Kidney (tissue), 14 donors: Measurements from ENCODE around the gene NT5E. TPM values are rescaled to one million over a fixed set of nuclear protein-coding genes. Genes with fewer than 3 reads are reported as not detected.

Experiments
- DNase-seq, 5 donors: peaks; one replicate each; pipeline ENCODE4 v3.0.0-alpha.2; 2013 to 2020
- FAIRE-seq: peaks from 2 replicates; lab custom pipeline; 2012; peaks lifted over from hg19 to GRCh38; lab: Jason Lieb, UNC
- H3K27ac ChIP-seq, 2 donors: one replicate each; pipeline ENCODE4 v1.7.0; 2013; ENCODE audit warnings: low read depth in 2 of 2, low read length in 2 of 2, inconsistent platforms in 1 of 2
- H3K27me3 ChIP-seq: one replicate; pipeline ENCODE4 v1.7.1; 2013; ENCODE audit warnings: low read length, inconsistent platforms; ENCODE audit not compliant: control insufficient read depth, insufficient read depth
- H3K36me3 ChIP-seq, 3 donors: one replicate each; pipeline versions ENCODE4 v1.7.0 to v1.7.1; 2013; ENCODE audit warnings: low read length in 3 of 3, control low read depth in 1 of 3, inconsistent platforms in 1 of 3; ENCODE audit not compliant: insufficient read depth in 3 of 3, control insufficient read depth in 2 of 3
- H3K4me1 ChIP-seq, 3 donors: one replicate each; pipeline versions ENCODE4 v1.7.0 to v1.7.1; 2013; ENCODE audit warnings: low read length in 3 of 3, inconsistent platforms in 1 of 3, low read depth in 1 of 3; ENCODE audit not compliant: control insufficient read depth in 2 of 3, insufficient read depth in 2 of 3
- H3K4me3 ChIP-seq, 3 donors: one replicate each; pipeline versions ENCODE4 v1.7.0 to v1.8.1; 2013; ENCODE audit warnings: low read length in 3 of 3, control low read depth in 1 of 3, inconsistent platforms in 1 of 3
- H3K9ac ChIP-seq, 3 donors: one replicate each; pipeline versions ENCODE4 v1.7.0 to v1.7.1; 2013; ENCODE audit warnings: low read length in 3 of 3, control low read depth in 1 of 3, inconsistent platforms in 1 of 3
- H3K9me3 ChIP-seq, 3 donors: one replicate each; pipeline versions ENCODE4 v1.7.0 to v1.7.1; 2013; ENCODE audit warnings: low read length in 3 of 3, control low read depth in 1 of 3, inconsistent platforms in 1 of 3; ENCODE audit not compliant: control insufficient read depth in 2 of 3, insufficient read depth in 1 of 3
- intact Hi-C: fragments of 100-400 bp; cut with DNase I; formaldehyde crosslinking; loops from one replicate; pipeline ENCODE4 v1.11.1; 2022
- polyA plus RNA-seq: library from polyadenylated mRNA; stranded (reverse); fragments of 350-450 nt; fragmentation: Illumina TruSeq; extraction: RNeasy Lipid Tissue Mini Kit (QIAGEN cat#74804); gene quantifications from one replicate; pipeline ENCODE4 v1.2.3, GENCODE V29; 2014; ENCODE audit warnings: low read depth, low replicate concordance; ENCODE audit not compliant: insufficient read depth
- total RNA-seq: library from RNA; stranded (reverse); fragmentation: NEBNext Ultra II Directional; extraction: Animal tissue kit (Norgen Biotek cat#: 25700); gene quantifications from one replicate; pipeline ENCODE4 v1.2.1, GENCODE V29; 2021
- TF ChIP-seq, protein P1 (sequence below): IDR thresholded peaks from 3 replicates; pipeline ENCODE4 v1.5.1; 2012; ENCODE audit warnings: mild to moderate bottlenecking, moderate library complexity, borderline replicate concordance; ENCODE audit not compliant: insufficient read depth; ENCODE audit errors: extremely low read depth
- donor health status: control.
- donor health status: control.
- donor health status: control.
- donor health status: control.
- donor health status: control.
- donor health status: DM: yes; HTN: yes; CAD: no.
- donor health status: Normal renal cell carcinoma (clear cell type).

NT5E gene
- total and polyA plus RNA-seq, 2 donors from 2014 or later, result 13.1 to 41.0 TPM

GRCh38 chr6:85464722-85465150, 14.9 kb downstream of the NT5E start:
- H3K9ac ChIP-seq, result no peak overlapping the region
- H3K4me3 ChIP-seq, result no peak overlapping the region
- no peak for DNase-seq
- TF ChIP-seq, protein P1, sequence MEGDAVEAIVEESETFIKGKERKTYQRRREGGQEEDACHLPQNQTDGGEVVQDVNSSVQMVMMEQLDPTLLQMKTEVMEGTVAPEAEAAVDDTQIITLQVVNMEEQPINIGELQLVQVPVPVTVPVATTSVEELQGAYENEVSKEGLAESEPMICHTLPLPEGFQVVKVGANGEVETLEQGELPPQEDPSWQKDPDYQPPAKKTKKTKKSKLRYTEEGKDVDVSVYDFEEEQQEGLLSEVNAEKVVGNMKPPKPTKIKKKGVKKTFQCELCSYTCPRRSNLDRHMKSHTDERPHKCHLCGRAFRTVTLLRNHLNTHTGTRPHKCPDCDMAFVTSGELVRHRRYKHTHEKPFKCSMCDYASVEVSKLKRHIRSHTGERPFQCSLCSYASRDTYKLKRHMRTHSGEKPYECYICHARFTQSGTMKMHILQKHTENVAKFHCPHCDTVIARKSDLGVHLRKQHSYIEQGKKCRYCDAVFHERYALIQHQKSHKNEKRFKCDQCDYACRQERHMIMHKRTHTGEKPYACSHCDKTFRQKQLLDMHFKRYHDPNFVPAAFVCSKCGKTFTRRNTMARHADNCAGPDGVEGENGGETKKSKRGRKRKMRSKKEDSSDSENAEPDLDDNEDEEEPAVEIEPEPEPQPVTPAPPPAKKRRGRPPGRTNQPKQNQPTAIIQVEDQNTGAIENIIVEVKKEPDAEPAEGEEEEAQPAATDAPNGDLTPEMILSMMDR, result no peak
- H3K27ac ChIP-seq, result no peak overlapping the region
- no peaks in the 10 kb centered on the region for H3K27me3 ChIP-seq
- no peak for FAIRE-seq
- intact Hi-C loops, result no loop called here
- no peaks in the 10 kb centered on the region for H3K9me3 ChIP-seq
- peaks cover 0 to 7% (median 3%) of the 10 kb centered on the region in 3 donors for H3K4me1 ChIP-seq
- no peaks in the 10 kb centered on the region for H3K36me3 ChIP-seq

DNA sequence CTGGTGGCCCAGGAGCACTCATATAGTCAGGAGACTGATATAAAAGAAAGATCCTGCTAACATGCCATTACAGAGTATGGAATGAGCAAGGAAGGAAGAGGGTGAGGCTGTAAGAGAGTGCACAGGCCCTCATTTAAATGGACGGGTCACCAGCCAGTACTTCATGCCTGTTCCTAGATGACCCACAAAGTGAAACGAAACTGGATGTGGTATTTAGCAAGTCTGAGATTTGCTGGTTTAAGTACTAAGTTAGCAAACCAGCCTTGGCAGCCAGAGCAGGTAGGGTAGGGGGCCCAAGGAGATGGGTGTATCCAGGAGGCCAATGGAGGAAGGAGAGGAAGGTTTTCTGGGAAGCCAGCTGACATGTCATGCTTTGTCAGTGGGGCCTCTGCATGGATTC, 15.9 kb downstream of the NT5E start:
- Histone ChIP-seq H3K27ac (no peak overlapping the region), H3K36me3 (no peaks in the 10 kb centered on the region), H3K9me3 (no peaks in the 10 kb centered on the region), H3K9ac (no peak overlapping the region), H3K4me3 (no peak overlapping the region), H3K27me3 (no peaks in the 10 kb centered on the region), H3K4me1 (peaks cover 0 to 7% (median 3%) of the 10 kb centered on the region in 3 donors)
- TF ChIP-seq, protein P1, result no peak
- FAIRE-seq (no peak), DNase-seq (no peak)
- intact Hi-C loops, result no loop called here

- intact Hi-C loops, result no loop called here
- H3K9ac ChIP-seq, result no peak overlapping the region
- no peaks in the 10 kb centered on the region for H3K27me3 ChIP-seq
- DNase-seq, result no peak
- H3K4me3 ChIP-seq, result no peak overlapping the region
- no peaks in the 10 kb centered on the region for H3K36me3 ChIP-seq
- TF ChIP-seq, protein P1, result no peak
- H3K9me3 ChIP-seq, result no peaks in the 10 kb centered on the region
- no peak overlapping the region for H3K27ac ChIP-seq
- no peak for FAIRE-seq
- H3K4me1 ChIP-seq, result peaks cover 0 to 2% (median 0%) of the 10 kb centered on the region in 3 donors
Observed at GRCh38 chr6:85468326-85468725, 18.4 kb downstream of the NT5E start.
